Measurements from ENCODE around the gene PAK5.

- TF ChIP-seq EP300 (IDR thresholded peaks at IDR 0.05) (no peak), CTCF (IDR thresholded peaks at IDR 0.05) (no peak), POLR2A (IDR thresholded peaks at IDR 0.05) (no peak)
Observed at GRCh38 chr20:9509246-9509645, 329.6 kb downstream of the PAK5 start.
